GM23338 (cell line): ENCODE results near the gene CYB5A. TPM values are rescaled to one million over a fixed set of nuclear protein-coding genes. Genes with fewer than 3 reads are reported as not detected.

ENCODE experiments used
- ATAC-seq: fragments of 200-7000 bp; cut with Tn5 transposase; 3 replicates; pipeline ENCODE4 v1.9.1; 2020
- DNase-seq: peaks from one replicate; pipeline ENCODE4 v3.0.0-alpha.2; 2015; ENCODE audit warnings: low spot score
- H2AFZ ChIP-seq: fragments of 200-600 bp; sonication (generic); 2 replicates; pipeline ENCODE4 v1.8.0; 2016; ENCODE audit warnings: antibody characterized with exemption, mild to moderate bottlenecking, moderate library complexity
- H3F3A ChIP-seq: fragments of 200-600 bp; sonication (generic); replicated peaks from 2 replicates; pipeline ENCODE4 v1.8.0; 2017; ENCODE audit warnings: antibody characterized with exemption, mixed run types, low read depth
- H3K27ac ChIP-seq: fragments of 200-600 bp; sonication (generic); 2 replicates; pipeline ENCODE4 v1.6.1; 2016; ENCODE audit warnings: low read depth
- H3K27me3 ChIP-seq: fragments of 200-600 bp; sonication (generic); 2 replicates; pipeline ENCODE4 v1.8.0; 2016; ENCODE audit warnings: mild to moderate bottlenecking, mixed run types, moderate library complexity; ENCODE audit not compliant: insufficient read depth
- H3K36me3 ChIP-seq: fragments of 200-600 bp; sonication (generic); 2 replicates; pipeline ENCODE4 v1.8.0; 2016; ENCODE audit warnings: mild to moderate bottlenecking; ENCODE audit not compliant: insufficient read depth
- H3K4me1 ChIP-seq: fragments of 200-600 bp; sonication (generic); 2 replicates; pipeline ENCODE4 v1.8.0; 2016; ENCODE audit warnings: mild to moderate bottlenecking, moderate library complexity; ENCODE audit not compliant: insufficient read depth
- H3K4me2 ChIP-seq: fragments of 200-600 bp; sonication (generic); 2 replicates; pipeline ENCODE4 v1.7.1; 2017; ENCODE audit warnings: mixed run types
- H3K4me3 ChIP-seq: fragments of 200-600 bp; sonication (generic); 2 replicates; pipeline ENCODE4 v1.6.1; 2016; ENCODE audit warnings: mixed run types
- H3K79me2 ChIP-seq: fragments of 200-600 bp; sonication (generic); replicated peaks from 2 replicates; pipeline ENCODE4 v1.8.0; 2017; ENCODE audit warnings: mild to moderate bottlenecking; ENCODE audit not compliant: insufficient read depth
- H3K9me2 ChIP-seq: fragments of 200-600 bp; sonication (generic); 2 replicates; pipeline ENCODE4 v1.8.0; 2017; ENCODE audit not compliant: insufficient read depth
- H4K20me1 ChIP-seq: fragments of 200-600 bp; sonication (generic); replicated peaks from 2 replicates; pipeline ENCODE4 v1.8.0; 2017; ENCODE audit warnings: mild to moderate bottlenecking; ENCODE audit not compliant: insufficient read depth
- H3K27ac Mint-ChIP-seq: 2 replicates; pipeline ENCODE4 v1.8.0; 2020; ENCODE audit warnings: inconsistent platforms, mild to moderate bottlenecking, moderate library complexity, mixed read lengths
- H3K27me3 Mint-ChIP-seq: 3 replicates; pipeline ENCODE4 v1.8.0; 2022; ENCODE audit warnings: low read depth, mild to moderate bottlenecking, moderate library complexity, mixed read lengths, inconsistent platforms; ENCODE audit not compliant: insufficient read depth, poor library complexity
- H3K36me3 Mint-ChIP-seq: 3 replicates; pipeline ENCODE4 v1.8.0; 2021; ENCODE audit warnings: low read depth, mild to moderate bottlenecking, inconsistent platforms, moderate library complexity, mixed read lengths
- H3K4me1 Mint-ChIP-seq: 3 replicates; pipeline ENCODE4 v1.8.0; 2020; ENCODE audit warnings: mild to moderate bottlenecking, inconsistent platforms, mixed read lengths
- H3K4me3 Mint-ChIP-seq: 3 replicates; pipeline ENCODE4 v1.8.0; 2021; ENCODE audit warnings: moderate library complexity, mild to moderate bottlenecking, inconsistent platforms, mixed read lengths
- H3K9me3 Mint-ChIP-seq: 3 replicates; pipeline ENCODE4 v1.8.0; 2020; ENCODE audit warnings: moderate library complexity, mild to moderate bottlenecking, inconsistent platforms, mixed read lengths
- CREB1 ChIP-seq: fragments of 250-450 bp; sonication (Bioruptor Pico); IDR thresholded peaks from 2 replicates; pipeline ENCODE4 v1.5.0; 2020; ENCODE audit warnings: low read depth, mild to moderate bottlenecking, moderate library complexity
- EZH2 ChIP-seq: fragments of 200-600 bp; sonication (generic); IDR thresholded peaks from one replicate; pipeline ENCODE4 v1.8.0; 2017; ENCODE audit warnings: antibody characterized with exemption, mild to moderate bottlenecking, low read depth; ENCODE audit not compliant: unreplicated experiment
- EZH2phosphoT487 ChIP-seq: fragments of 200-600 bp; sonication (generic); IDR thresholded peaks from one replicate; pipeline ENCODE4 v1.8.1; 2018; ENCODE audit warnings: antibody characterized with exemption; ENCODE audit not compliant: unreplicated experiment
- JUNB ChIP-seq: IDR thresholded peaks from one replicate; pipeline ENCODE4 v1.6.1; 2016; ENCODE audit warnings: antibody characterized with exemption; ENCODE audit not compliant: unreplicated experiment
- NANOG ChIP-seq: IDR thresholded peaks from 2 replicates; pipeline ENCODE4 v1.6.1; 2016; ENCODE audit warnings: antibody characterized with exemption, borderline replicate concordance
- POLR2AphosphoS5 ChIP-seq: IDR thresholded peaks from 2 replicates; pipeline ENCODE4 v1.6.1; 2016; ENCODE audit warnings: antibody characterized with exemption, low read depth
- STAT1 ChIP-seq: IDR thresholded peaks from one replicate; pipeline ENCODE4 v1.6.1; 2016; ENCODE audit warnings: antibody characterized with exemption; ENCODE audit not compliant: unreplicated experiment
- ZNF114 ChIP-seq: fragments of 250-450 bp; sonication (Bioruptor Pico); IDR thresholded peaks from 2 replicates; pipeline ENCODE4 v1.5.0; 2020; ENCODE audit warnings: mild to moderate bottlenecking, moderate library complexity
- ZNF331 ChIP-seq: fragments of 250-450 bp; sonication (Bioruptor Pico); IDR thresholded peaks from 2 replicates; pipeline ENCODE4 v1.5.0; 2020; ENCODE audit warnings: low read depth, mild to moderate bottlenecking, moderate library complexity
- polyA plus RNA-seq: library from polyadenylated mRNA; unstranded; fragments of >200 nt; fragmentation: Nextera tagmentation; extraction: Ambion mirVana; gene quantifications from 2 replicates; pipeline ENCODE4 v1.2.1, GENCODE V29; 2016
- total RNA-seq: library from RNA; depleted of rRNA; stranded (reverse); fragments of >200 nt; shearing (Covaris generic); gene quantifications from 2 replicates; pipeline ENCODE4 v1.2.3, GENCODE V29; 2014
- TF ChIP-seq, protein P1 (sequence below): fragments of 250-450 bp; sonication (Bioruptor Pico); IDR thresholded peaks from 2 replicates; pipeline ENCODE4 v1.5.0; 2020; ENCODE audit warnings: mild to moderate bottlenecking, moderate library complexity
- TF ChIP-seq, protein P2 (sequence below), 2 experiments: fragments of 200-600 bp in 1 of 2; sonication (generic) in 1 of 2; conservative IDR thresholded peaks; 2 replicates each; pipeline versions ENCODE4 v1.5.1 to v1.6.1; 2016 to 2017; ENCODE audit warnings: antibody characterized with exemption in 2 of 2, low read depth in 2 of 2, mild to moderate bottlenecking in 2 of 2, moderate library complexity in 1 of 2
- TF ChIP-seq, protein P3 (sequence below): IDR thresholded peaks from 2 replicates; pipeline ENCODE4 v1.6.1; 2016; ENCODE audit warnings: antibody characterized with exemption
- TF ChIP-seq, protein P4 (sequence below): IDR thresholded peaks from one replicate; pipeline ENCODE4 v1.6.1; 2018; ENCODE audit warnings: antibody characterized with exemption; ENCODE audit not compliant: unreplicated experiment

Gene CYB5A
- total and polyA plus RNA-seq, 2 experiments from 2014 or later: 136 to 283 TPM

DNA sequence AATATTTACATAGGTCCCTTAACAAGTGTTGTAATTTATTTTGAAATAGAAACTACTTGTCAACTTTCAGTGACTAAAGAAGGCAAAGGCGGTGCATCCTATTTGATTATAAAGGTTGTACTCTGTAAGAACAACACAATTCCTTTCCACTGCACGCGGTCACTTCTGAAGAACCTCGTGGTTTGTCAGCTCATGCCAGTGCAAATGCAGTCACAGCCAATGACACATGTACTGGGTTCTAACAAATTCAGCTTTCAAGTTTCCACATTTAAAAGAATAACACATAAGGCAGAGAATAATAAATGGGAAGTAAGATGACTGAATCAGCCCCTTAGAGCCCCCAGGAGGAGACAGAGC is 39.7 kb downstream of the CYB5A start:
- peaks cover 53% of the 10 kb centered on the region for H3K36me3 Mint-ChIP-seq
- ATAC-seq: no peak

More for the DNA sequence above, 39.7 kb downstream of the CYB5A start:
- H2AFZ ChIP-seq: no peak overlapping the region
- no peaks in the 10 kb centered on the region for H3K36me3 ChIP-seq
- H3K27ac Mint-ChIP-seq: peak overlapping the region; percentile 39; the same call in 1 of the 2 replicates
- peaks cover 35% of the 10 kb centered on the region for H3K4me1 Mint-ChIP-seq
- H4K20me1 ChIP-seq: no peaks in the 10 kb centered on the region
- no peaks in the 10 kb centered on the region for H3K27me3 ChIP-seq
- H3K4me3 Mint-ChIP-seq: no peak overlapping the region
- peaks cover 22% of the 10 kb centered on the region for H3K4me1 ChIP-seq
- H3K9me3 Mint-ChIP-seq: no peaks in the 10 kb centered on the region; the same call in 2 of the 3 replicates
- no peak overlapping the region for H3K4me2 ChIP-seq
- no peak overlapping the region for H3K27ac ChIP-seq
- H3K27me3 Mint-ChIP-seq: peaks cover 5% of the 10 kb centered on the region
- H3K4me3 ChIP-seq: no peak overlapping the region
- 0 out of 2 replicates have a peak, but pooled peaks cover 2% of the 10 kb centered on the region for H3K9me2 ChIP-seq
- no peaks in the 10 kb centered on the region for H3F3A ChIP-seq
- TF ChIP-seq NANOG: no peak
- TF ChIP-seq EZH2phosphoT487: no peak
- TF ChIP-seq JUNB: no peak
- TF ChIP-seq ZNF114 (CRISPR knock-in tag): no peak
- TF ChIP-seq, protein P1, sequence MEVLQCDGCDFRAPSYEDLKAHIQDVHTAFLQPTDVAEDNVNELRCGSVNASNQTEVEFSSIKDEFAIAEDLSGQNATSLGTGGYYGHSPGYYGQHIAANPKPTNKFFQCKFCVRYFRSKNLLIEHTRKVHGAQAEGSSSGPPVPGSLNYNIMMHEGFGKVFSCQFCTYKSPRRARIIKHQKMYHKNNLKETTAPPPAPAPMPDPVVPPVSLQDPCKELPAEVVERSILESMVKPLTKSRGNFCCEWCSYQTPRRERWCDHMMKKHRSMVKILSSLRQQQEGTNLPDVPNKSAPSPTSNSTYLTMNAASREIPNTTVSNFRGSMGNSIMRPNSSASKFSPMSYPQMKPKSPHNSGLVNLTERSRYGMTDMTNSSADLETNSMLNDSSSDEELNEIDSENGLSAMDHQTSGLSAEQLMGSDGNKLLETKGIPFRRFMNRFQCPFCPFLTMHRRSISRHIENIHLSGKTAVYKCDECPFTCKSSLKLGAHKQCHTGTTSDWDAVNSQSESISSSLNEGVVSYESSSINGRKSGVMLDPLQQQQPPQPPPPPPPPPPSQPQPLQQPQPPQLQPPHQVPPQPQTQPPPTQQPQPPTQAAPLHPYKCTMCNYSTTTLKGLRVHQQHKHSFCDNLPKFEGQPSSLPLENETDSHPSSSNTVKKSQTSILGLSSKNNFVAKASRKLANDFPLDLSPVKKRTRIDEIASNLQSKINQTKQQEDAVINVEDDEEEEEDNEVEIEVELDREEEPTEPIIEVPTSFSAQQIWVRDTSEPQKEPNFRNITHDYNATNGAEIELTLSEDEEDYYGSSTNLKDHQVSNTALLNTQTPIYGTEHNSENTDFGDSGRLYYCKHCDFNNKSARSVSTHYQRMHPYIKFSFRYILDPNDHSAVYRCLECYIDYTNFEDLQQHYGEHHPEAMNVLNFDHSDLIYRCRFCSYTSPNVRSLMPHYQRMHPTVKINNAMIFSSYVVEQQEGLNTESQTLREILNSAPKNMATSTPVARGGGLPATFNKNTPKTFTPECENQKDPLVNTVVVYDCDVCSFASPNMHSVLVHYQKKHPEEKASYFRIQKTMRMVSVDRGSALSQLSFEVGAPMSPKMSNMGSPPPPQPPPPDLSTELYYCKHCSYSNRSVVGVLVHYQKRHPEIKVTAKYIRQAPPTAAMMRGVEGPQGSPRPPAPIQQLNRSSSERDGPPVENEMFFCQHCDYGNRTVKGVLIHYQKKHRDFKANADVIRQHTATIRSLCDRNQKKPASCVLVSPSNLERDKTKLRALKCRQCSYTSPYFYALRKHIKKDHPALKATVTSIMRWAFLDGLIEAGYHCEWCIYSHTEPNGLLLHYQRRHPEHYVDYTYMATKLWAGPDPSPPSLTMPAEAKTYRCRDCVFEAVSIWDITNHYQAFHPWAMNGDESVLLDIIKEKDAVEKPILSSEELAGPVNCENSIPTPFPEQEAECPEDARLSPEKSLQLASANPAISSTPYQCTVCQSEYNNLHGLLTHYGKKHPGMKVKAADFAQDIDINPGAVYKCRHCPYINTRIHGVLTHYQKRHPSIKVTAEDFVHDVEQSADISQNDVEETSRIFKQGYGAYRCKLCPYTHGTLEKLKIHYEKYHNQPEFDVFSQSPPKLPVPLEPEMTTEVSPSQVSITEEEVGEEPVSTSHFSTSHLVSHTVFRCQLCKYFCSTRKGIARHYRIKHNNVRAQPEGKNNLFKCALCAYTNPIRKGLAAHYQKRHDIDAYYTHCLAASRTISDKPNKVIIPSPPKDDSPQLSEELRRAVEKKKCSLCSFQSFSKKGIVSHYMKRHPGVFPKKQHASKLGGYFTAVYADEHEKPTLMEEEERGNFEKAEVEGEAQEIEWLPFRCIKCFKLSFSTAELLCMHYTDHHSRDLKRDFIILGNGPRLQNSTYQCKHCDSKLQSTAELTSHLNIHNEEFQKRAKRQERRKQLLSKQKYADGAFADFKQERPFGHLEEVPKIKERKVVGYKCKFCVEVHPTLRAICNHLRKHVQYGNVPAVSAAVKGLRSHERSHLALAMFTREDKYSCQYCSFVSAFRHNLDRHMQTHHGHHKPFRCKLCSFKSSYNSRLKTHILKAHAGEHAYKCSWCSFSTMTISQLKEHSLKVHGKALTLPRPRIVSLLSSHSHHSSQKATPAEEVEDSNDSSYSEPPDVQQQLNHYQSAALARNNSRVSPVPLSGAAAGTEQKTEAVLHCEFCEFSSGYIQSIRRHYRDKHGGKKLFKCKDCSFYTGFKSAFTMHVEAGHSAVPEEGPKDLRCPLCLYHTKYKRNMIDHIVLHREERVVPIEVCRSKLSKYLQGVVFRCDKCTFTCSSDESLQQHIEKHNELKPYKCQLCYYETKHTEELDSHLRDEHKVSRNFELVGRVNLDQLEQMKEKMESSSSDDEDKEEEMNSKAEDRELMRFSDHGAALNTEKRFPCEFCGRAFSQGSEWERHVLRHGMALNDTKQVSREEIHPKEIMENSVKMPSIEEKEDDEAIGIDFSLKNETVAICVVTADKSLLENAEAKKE (CRISPR knock-in tag): no peak
- TF ChIP-seq STAT1: no peak
- TF ChIP-seq CREB1 (CRISPR knock-in tag): no peak
- TF ChIP-seq, protein P2, sequence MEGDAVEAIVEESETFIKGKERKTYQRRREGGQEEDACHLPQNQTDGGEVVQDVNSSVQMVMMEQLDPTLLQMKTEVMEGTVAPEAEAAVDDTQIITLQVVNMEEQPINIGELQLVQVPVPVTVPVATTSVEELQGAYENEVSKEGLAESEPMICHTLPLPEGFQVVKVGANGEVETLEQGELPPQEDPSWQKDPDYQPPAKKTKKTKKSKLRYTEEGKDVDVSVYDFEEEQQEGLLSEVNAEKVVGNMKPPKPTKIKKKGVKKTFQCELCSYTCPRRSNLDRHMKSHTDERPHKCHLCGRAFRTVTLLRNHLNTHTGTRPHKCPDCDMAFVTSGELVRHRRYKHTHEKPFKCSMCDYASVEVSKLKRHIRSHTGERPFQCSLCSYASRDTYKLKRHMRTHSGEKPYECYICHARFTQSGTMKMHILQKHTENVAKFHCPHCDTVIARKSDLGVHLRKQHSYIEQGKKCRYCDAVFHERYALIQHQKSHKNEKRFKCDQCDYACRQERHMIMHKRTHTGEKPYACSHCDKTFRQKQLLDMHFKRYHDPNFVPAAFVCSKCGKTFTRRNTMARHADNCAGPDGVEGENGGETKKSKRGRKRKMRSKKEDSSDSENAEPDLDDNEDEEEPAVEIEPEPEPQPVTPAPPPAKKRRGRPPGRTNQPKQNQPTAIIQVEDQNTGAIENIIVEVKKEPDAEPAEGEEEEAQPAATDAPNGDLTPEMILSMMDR (conservative IDR thresholded peaks at IDR 0.05; ENCODE audit: low read depth in 2 of 2): no peak
- TF ChIP-seq, protein P3, sequence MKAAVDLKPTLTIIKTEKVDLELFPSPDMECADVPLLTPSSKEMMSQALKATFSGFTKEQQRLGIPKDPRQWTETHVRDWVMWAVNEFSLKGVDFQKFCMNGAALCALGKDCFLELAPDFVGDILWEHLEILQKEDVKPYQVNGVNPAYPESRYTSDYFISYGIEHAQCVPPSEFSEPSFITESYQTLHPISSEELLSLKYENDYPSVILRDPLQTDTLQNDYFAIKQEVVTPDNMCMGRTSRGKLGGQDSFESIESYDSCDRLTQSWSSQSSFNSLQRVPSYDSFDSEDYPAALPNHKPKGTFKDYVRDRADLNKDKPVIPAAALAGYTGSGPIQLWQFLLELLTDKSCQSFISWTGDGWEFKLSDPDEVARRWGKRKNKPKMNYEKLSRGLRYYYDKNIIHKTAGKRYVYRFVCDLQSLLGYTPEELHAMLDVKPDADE: no peak
- TF ChIP-seq ZNF331 (CRISPR knock-in tag): no peak
- TF ChIP-seq EZH2: no peak
- no peak for TF ChIP-seq POLR2AphosphoS5
- TF ChIP-seq, protein P4, sequence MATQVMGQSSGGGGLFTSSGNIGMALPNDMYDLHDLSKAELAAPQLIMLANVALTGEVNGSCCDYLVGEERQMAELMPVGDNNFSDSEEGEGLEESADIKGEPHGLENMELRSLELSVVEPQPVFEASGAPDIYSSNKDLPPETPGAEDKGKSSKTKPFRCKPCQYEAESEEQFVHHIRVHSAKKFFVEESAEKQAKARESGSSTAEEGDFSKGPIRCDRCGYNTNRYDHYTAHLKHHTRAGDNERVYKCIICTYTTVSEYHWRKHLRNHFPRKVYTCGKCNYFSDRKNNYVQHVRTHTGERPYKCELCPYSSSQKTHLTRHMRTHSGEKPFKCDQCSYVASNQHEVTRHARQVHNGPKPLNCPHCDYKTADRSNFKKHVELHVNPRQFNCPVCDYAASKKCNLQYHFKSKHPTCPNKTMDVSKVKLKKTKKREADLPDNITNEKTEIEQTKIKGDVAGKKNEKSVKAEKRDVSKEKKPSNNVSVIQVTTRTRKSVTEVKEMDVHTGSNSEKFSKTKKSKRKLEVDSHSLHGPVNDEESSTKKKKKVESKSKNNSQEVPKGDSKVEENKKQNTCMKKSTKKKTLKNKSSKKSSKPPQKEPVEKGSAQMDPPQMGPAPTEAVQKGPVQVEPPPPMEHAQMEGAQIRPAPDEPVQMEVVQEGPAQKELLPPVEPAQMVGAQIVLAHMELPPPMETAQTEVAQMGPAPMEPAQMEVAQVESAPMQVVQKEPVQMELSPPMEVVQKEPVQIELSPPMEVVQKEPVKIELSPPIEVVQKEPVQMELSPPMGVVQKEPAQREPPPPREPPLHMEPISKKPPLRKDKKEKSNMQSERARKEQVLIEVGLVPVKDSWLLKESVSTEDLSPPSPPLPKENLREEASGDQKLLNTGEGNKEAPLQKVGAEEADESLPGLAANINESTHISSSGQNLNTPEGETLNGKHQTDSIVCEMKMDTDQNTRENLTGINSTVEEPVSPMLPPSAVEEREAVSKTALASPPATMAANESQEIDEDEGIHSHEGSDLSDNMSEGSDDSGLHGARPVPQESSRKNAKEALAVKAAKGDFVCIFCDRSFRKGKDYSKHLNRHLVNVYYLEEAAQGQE: no peak
- H3K79me2 ChIP-seq: 0 out of 2 replicates have a peak, but pooled peaks cover 6% of the 10 kb centered on the region
- DNase-seq: no peak
